Embryonic facial prominence (tissue), 1 donor: ENCODE measurements around the gene CRTC1.

ENCODE experiments used
- DNase-seq: peaks from one replicate; pipeline ENCODE4 v3.0.0-alpha.2; 2016; ENCODE audit errors: extremely low spot score

Gene CRTC1

GRCh38 chr19:18770663-18771327 lies 87.3 kb downstream of the CRTC1 start:
- no peak for DNase-seq

GRCh38 chr19:18771328-18772242 lies 88.1 kb downstream of the CRTC1 start:
- DNase-seq = no peak

DNA sequence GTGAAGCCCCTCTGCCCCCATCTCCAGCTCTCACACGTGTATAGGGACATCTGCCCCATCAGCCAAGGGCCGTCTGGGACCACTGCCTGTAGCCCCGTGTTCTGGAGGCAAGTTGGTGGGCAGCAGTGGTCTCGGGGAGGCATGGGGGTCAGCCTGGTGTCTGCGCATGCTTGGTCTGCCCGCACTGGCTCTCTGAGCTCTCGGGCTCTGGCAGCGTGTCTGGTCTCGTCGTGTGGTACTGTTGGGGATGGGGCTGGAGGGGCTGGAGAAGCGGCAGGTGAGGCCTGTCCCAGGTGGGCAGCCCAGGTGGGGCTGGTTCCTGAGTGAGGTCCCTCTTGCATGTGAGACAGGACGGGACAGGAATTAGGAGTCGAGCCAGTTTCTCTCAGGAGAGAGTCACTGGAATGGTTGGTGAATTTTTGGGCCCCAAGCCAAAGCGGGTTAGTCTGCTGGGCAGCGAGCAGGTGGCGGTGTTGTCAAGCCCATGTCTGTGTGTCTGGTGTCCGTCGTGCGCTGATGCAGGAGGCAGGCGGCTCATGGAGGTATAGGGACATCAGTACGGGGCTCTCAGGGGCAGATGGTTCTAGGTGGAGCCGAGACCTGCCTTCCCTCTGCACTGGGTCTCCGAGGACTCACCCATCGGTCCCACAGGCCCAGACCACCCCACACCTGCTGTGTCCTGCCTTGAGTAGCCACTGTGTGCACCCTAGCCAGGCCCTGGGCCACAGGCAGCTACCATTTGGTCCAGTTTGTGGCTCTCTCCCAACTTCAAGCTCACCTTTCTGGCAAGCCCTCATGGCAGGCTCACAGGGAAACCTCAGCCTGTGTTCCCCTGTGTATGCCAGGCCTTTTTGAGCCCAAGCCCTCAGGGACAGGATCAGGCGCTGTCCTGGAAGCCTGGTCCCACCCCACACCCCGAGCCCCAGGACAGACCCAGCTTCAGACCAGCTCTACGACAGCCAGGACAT lies 89.4 kb downstream of the CRTC1 start:
- no peak for DNase-seq

- no peak for DNase-seq
Observed at GRCh38 chr19:18773682-18774081, 90.2 kb downstream of the CRTC1 start.

DNA sequence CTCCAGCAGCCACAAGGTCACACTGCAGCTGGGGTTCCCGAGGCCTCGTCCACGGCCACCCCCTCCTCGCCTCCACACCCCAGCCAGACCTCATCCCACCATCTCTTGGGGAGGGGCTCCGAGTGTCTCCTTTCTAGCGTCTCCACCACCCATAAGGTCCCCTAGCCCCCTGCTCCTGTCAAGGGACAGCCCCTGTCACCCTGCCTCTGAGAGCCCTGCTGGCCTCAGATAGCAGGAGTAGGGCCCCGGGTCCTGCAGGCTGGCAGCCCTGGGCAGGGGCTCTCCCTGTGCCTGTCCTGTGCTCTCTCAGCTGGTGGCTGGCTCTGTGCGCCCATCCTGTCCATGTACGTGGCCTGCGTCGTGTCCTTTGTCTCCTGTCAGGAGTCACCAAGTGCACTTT lies 90.6 kb downstream of the CRTC1 start:
- no peak for DNase-seq

- DNase-seq = no peak
Observed at GRCh38 chr19:18774782-18775444, 91.4 kb downstream of the CRTC1 start.

DNA sequence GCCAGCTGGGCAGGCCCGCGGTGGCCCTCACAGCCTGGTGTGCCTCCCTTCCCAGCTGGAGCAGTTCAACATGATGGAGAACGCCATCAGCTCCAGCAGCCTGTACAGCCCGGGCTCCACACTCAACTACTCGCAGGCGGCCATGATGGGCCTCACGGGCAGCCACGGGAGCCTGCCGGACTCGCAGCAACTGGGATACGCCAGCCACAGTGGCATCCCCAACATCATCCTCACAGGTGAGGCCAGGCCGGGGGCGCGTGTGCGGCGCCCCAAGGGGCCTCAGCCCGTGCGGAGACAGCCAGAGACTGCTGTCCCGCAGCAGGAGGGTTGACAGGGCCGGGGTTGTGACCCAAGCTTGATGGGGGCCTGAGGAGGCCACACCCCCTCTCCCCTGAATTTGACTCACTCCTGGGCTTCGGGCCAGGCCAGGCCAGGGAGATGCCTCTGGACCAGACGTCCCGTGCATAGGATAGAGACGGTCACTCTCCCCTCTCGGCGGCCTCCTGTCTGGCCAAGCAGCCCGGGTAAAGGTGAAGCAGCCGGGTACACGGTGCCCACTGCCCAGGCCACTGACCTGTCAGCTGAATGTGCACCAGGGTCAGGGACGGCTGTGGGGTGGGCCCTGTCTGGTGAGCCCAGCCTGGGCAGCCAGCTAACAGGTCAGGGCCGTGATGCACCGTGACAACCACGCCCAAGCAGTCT lies 92.3 kb downstream of the CRTC1 start:
- DNase-seq = no peak

DNA sequence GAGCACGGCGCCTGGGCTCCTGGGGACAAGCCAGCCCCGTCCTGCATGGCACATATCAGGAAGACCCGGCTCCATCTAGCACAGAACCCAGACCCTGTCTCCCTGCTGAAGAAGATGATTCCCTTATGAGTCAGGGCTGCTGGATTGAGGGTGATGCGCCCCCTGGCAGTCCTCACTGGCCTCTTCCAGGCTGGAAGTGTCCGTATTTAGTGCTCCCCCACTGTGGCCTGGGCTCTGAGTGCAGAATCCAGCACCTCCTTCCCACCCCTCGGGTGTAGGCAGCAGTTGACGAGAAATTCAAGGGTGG lies 92.8 kb downstream of the CRTC1 start:
- DNase-seq = no peak

GRCh38 chr19:18776736-18777135 lies 93.3 kb downstream of the CRTC1 start:
- no peak for DNase-seq

GRCh38 chr19:18777301-18778075 lies 94.0 kb downstream of the CRTC1 start:
- DNase-seq = no peak

DNA sequence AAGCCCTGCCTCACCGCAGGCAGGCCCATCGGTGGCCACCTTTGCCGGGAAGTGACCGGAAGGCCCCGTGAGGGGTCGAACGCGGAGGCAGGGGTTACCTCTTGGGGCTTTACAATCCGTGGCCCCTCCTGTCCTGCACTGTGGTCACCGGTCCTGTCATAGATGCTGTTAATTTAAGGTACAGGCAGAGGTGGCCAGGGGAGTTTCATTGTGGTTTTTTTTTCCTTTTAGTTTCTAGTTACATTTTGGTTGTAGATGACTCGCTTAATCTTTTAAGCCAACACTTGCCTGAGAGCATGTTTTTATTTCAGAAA lies 94.6 kb downstream of the CRTC1 start:
- DNase-seq = no peak

DNA sequence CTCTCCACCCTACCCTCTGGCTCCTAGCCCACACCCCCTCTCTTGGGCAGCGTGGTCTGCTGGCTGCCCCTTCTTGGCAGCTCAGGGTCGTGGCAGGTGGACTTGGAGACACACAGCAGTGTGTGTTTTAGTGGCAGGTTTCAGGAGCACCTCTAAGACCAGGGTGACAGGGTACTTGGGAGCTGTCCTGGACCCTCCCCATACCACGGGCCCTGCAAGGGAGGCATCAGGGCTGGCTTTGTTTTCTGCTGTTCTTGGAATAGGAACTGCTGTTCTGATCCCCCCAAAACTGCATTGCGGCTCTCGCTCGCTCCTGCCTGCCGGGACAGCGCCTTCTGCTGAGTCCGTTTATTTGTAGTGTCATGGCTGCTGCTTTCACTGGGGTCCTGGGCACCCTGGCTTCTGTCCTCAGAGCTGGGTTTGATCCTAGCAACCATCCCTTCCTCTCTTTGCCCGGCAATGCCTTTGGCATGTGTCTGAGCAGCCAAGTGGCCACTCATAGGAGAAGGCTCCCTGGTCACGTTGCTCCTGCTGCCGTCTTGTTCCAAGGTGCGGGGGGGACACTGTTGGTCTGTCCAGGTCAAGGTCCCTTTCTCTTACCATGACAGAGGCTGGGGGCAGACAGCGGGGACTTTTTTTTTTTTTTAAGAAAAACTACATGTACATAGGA lies 95.5 kb downstream of the CRTC1 start:
- DNase-seq = no peak

DNA sequence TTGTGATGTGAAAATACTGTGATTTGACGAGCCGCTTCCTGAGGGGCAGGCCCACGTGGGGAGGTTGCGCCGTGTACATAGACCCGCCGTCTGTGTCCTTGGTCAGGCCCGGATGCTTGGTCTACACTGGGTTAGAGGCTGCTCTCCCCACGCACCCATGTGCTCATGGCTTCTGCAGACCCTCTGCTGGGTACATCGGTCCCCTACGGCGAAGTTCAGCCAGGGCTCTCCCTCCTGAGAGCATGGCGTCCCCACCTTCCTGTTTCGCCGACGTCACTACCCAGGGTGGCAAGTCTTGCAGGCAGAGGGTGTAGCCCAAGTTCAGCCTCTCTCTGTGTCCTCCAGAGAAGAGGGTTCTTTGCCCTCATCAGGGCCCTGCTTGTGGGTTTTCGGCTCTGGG lies 96.6 kb downstream of the CRTC1 start:
- DNase-seq = no peak

- DNase-seq = no peak
Observed at GRCh38 chr19:18780631-18781030, 97.2 kb downstream of the CRTC1 start.

DNA sequence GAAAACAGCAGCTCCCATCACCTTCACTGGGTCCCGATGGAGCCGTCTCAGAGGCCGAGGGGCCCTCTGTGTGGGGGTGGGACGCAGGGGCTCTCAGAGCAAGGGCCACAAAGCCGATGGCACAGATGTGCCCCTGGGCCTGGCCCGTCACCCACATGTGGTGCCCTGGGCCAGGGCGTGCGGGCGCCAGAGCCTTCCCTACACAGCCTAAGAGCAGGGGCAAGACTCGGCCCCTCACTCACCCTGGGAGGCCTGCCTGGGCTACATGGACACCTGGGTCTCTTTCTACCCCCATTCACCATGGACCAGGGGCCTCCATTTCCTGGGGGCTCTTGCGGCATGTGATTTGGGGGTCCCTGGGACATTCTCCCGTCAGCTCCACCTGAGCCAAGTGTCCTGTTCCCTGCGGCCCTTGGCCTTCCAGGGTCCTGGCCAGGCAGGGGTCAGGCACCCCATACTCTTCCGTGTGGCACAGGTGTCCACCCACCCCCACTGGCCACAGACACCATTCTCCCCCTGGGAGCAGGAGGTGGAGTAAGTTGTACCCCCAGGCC lies 97.6 kb downstream of the CRTC1 start:
- no peak for DNase-seq

- DNase-seq = no peak
Observed at GRCh38 chr19:18781885-18782527, 98.5 kb downstream of the CRTC1 start.

DNA sequence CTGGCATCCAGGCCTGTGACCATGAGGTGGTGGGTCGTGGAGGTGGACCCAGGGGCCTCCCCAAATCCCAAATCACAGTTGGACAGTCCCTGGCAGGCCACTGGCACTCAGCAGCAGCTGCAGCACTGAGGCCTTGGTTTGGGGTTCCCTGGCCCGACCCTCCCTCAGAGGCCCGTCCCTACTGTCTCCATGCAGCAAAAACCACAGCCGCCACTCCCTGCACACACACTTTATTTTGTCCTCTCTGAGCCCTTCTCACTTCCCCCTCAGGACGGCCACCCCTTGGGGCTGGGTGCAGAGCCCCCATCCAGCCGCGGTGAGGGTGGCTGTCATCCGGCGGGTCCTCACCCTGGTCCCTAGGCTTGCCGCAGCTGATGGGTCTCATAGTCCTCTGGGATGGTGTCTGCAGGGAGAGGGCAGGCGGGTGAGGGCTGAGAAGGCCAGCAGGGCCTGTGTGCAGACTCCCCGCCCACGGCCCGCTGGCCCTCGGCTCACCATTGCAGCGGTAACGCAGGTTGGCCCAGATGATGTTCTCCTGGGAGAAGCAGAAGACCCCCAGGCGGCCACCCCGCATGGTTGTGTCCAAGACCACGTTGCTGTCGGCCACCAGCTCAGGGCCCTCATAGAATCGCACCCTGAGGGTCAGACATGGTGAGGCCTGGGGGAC lies 99.2 kb downstream of the CRTC1 start:
- no peak for DNase-seq

DNA sequence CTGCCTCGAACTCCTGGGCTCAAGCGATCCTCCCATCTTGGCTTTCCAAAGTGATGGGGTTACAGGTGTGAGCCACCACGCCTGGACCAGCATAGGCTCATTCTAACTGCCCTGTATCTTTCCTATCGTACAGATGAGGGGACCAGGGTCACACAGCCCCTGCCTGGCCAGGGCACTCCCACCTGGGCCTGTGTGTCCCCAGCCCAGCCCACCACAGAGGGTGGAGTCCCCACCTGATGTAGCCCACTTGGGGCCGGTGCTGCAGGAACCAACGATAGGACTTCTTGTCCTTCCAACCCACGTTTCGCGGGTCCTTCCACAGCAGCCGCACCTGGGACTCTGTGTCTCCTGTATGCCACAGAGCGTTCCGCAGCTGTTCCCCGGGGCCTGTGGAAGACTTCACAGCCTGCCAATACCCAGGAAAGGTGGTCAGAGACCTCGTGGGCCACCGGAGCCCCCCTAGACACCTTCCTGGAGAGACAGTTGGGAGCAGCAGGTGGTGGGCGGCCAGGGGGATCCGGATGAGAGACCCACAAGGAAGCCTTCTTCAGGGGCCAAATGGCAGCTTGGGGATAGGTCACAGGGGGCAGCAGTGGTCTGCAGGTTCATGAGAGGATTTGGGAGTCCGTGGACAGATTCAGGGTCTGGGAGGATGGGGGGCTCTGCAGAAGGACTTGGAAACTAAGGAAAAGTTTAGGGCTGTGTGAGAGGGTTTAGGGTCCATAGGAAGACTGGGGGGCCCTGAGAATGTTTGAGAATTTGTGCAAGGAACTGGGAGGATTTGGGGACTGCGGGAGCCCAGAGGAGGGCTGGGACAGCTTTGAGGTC lies 100.7 kb downstream of the CRTC1 start:
- DNase-seq = no peak
